ENCODE data around the gene PPM1D.

DNA sequence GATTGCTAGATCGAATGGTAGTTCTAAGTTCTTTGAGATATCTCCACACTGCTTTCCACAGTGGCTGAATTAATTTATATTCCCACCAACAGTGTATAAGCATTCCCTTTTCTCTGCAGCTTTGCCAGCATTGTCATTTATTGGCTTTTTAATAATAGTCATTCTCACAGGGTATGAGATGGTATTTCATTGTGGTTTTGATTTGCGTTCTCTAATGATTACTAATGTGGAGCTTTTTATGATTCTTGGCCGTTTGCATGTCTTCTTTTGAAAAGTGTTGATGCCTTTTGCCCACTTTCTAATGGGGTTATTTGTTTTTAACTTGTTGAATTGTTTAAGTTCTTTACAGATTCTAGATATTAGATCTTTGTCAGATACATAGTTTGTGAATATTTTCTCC is 41.1 kb downstream of the PPM1D start:
- TF ChIP-seq, protein P1, sequence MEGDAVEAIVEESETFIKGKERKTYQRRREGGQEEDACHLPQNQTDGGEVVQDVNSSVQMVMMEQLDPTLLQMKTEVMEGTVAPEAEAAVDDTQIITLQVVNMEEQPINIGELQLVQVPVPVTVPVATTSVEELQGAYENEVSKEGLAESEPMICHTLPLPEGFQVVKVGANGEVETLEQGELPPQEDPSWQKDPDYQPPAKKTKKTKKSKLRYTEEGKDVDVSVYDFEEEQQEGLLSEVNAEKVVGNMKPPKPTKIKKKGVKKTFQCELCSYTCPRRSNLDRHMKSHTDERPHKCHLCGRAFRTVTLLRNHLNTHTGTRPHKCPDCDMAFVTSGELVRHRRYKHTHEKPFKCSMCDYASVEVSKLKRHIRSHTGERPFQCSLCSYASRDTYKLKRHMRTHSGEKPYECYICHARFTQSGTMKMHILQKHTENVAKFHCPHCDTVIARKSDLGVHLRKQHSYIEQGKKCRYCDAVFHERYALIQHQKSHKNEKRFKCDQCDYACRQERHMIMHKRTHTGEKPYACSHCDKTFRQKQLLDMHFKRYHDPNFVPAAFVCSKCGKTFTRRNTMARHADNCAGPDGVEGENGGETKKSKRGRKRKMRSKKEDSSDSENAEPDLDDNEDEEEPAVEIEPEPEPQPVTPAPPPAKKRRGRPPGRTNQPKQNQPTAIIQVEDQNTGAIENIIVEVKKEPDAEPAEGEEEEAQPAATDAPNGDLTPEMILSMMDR (IDR thresholded peaks at IDR 0.05; ENCODE audit: insufficient read depth, low read depth, low read length) = no peak
- TF ChIP-seq EZH2 (IDR thresholded peaks at IDR 0.05; ENCODE audit: insufficient read depth, low read length) = no peak
